Measurements from ENCODE around the gene CRHR2.

GRCh38 chr7:30699706-30700495 is 17.6 kb upstream of the CRHR2 start:
- TF ChIP-seq, protein P1, sequence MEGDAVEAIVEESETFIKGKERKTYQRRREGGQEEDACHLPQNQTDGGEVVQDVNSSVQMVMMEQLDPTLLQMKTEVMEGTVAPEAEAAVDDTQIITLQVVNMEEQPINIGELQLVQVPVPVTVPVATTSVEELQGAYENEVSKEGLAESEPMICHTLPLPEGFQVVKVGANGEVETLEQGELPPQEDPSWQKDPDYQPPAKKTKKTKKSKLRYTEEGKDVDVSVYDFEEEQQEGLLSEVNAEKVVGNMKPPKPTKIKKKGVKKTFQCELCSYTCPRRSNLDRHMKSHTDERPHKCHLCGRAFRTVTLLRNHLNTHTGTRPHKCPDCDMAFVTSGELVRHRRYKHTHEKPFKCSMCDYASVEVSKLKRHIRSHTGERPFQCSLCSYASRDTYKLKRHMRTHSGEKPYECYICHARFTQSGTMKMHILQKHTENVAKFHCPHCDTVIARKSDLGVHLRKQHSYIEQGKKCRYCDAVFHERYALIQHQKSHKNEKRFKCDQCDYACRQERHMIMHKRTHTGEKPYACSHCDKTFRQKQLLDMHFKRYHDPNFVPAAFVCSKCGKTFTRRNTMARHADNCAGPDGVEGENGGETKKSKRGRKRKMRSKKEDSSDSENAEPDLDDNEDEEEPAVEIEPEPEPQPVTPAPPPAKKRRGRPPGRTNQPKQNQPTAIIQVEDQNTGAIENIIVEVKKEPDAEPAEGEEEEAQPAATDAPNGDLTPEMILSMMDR (IDR thresholded peaks at IDR 0.05; ENCODE audit: poor library complexity, severe bottlenecking) = no peak
- no peak for TF ChIP-seq RAD21 (conservative IDR thresholded peaks at IDR 0.05)
- no peak for TF ChIP-seq SMC3 (conservative IDR thresholded peaks at IDR 0.05; ENCODE audit: poor library complexity)
- TF ChIP-seq EP300 (conservative IDR thresholded peaks at IDR 0.05; ENCODE audit: poor library complexity, severe bottlenecking) = no peak

Data from neural cell (in vitro differentiated cells).